ENCODE results near the gene TGFBR3. TPM values are rescaled to one million over a fixed set of nuclear protein-coding genes. Genes with fewer than 3 reads are reported as not detected.

Gene TGFBR3
- total and polyA plus RNA-seq, 2 of the 8 experiments (the other 6 are each of a cell fraction or from before 2014, with no cell fraction given) = 2.0 to 6.1 TPM

GRCh38 chr1:91685994-91686393 lies 200.0 kb downstream of the TGFBR3 start:
- Histone ChIP-seq H2BK12ac (ENCODE audit: low read depth, low read length) (no peak overlapping the region), H3K4me3 (ENCODE audit: extremely low read depth in 1 of 4, insufficient read depth in 2 of 4, low read depth in 3 of 4, low read length in 4 of 4) (no peak overlapping the region), H3K56ac (replicated peaks; ENCODE audit: insufficient read length, low read depth, low read length) (no peak overlapping the region), H3K79me2 (ENCODE audit: control insufficient read depth in 1 of 2, insufficient read depth in 2 of 2, low read length in 2 of 2) (no peaks in the 10 kb centered on the region), H3K27me3 (replicated peaks in 1 of 4; ENCODE audit: control insufficient read depth in 3 of 4, extremely low read depth in 1 of 4, insufficient read depth in 3 of 4, low read length in 3 of 4) (no peaks in the 10 kb centered on the region), H4K20me1 (replicated peaks in 1 of 2; ENCODE audit: control insufficient read depth in 1 of 2, insufficient read depth in 2 of 2, low read length in 2 of 2) (no peaks in the 10 kb centered on the region), H2AFZ (ENCODE audit: low read length) (no peak overlapping the region), H3K27ac (ENCODE audit: low read depth, low read length) (no peak overlapping the region), H3K4me2 (ENCODE audit: insufficient read depth in 1 of 2, low read depth in 2 of 2, low read length in 2 of 2) (no peak overlapping the region), H2BK5ac (ENCODE audit: low read depth, low read length) (no peak overlapping the region), H3K4me1 (replicated peaks in 1 of 4; ENCODE audit: control insufficient read depth in 3 of 4, insufficient read depth in 4 of 4, low read length in 3 of 4) (peaks cover 8 to 18% (median 15%) of the 10 kb centered on the region in 4 experiments), H3K4ac (replicated peaks; ENCODE audit: insufficient read length, low read depth, low read length) (no peak overlapping the region), H3K9ac (replicated peaks in 1 of 4; ENCODE audit: extremely low read depth in 1 of 4, low read depth in 3 of 4, low read length in 3 of 4) (no peak overlapping the region), H3K79me1 (ENCODE audit: low read depth, low read length) (no peaks in the 10 kb centered on the region), H2AK5ac (ENCODE audit: low read depth, low read length) (no peak overlapping the region), H2BK20ac (ENCODE audit: low read length) (no peak overlapping the region), H3K14ac (ENCODE audit: insufficient read length) (no peak overlapping the region), H3K23me2 (ENCODE audit: low read depth, low read length) (no peaks in the 10 kb centered on the region), H4K91ac (replicated peaks; ENCODE audit: insufficient read length, low read length) (no peak overlapping the region), H3K36me3 (ENCODE audit: control insufficient read depth in 2 of 4, insufficient read depth in 4 of 4, low read length in 3 of 4) (no peaks in the 10 kb centered on the region), H3K9me3 (ENCODE audit: insufficient read depth in 2 of 2, low read depth in 1 of 2, low read length in 1 of 2) (no peaks in the 10 kb centered on the region), H4K8ac (ENCODE audit: extremely low read depth, insufficient read depth, low read length) (no peak overlapping the region), H3K23ac (ENCODE audit: insufficient read length) (no peak overlapping the region), H4K5ac (ENCODE audit: insufficient read length, low read depth, low read length) (no peak overlapping the region), H3K18ac (ENCODE audit: extremely low read depth, low read length) (no peak overlapping the region), H2BK120ac (replicated peaks; ENCODE audit: low read depth, low read length) (no peak overlapping the region), H2BK15ac (ENCODE audit: low read length) (no peak overlapping the region)
- FAIRE-seq (no peak), DNase-seq (ENCODE audit: low read depth in 1 of 2, low spot score in 2 of 2) (no peak)
- TF ChIP-seq SUZ12 (IDR thresholded peaks at IDR 0.05; ENCODE audit: low read length) (no peak), NANOG (IDR thresholded peaks at IDR 0.05; ENCODE audit: insufficient read depth, low read depth, low read length, poor library complexity, severe bottlenecking) (no peak), RAD21 (IDR thresholded peaks at IDR 0.05 in 1 of 2, conservative IDR thresholded peaks at IDR 0.05 in 1 of 2; ENCODE audit: low read depth in 2 of 2, low read length in 2 of 2) (no peak), SIN3A (conservative IDR thresholded peaks at IDR 0.05 in 1 of 2, IDR thresholded peaks at IDR 0.05 in 1 of 2; ENCODE audit: low read depth in 1 of 2, low read length in 2 of 2) (no peak)
- 86% methylated on average over 4 of the region's 4 CpGs; no CpG with 5 or more reads in 1 of the 2 experiments for WGBS, 2 experiments (ENCODE audit: extremely low coverage in 1 of 2, insufficient coverage in 1 of 2, insufficient read length in 1 of 2, insufficient replicate concordance in 2 of 2, low coverage in 1 of 2, low lambda C conversion rate in 2 of 2, missing lambda C conversion rate in 1 of 2)
- ChIA-PET CTCF (ENCODE audit: partially characterized antibody) (no interaction called here), POLR2A (ENCODE audit: partially characterized antibody) (no interaction called here)

Data from H1 (cell line).